ENCODE data around the gene ADM5.
A peak's percentile ranks its signal among the peaks of the same experiment; 100 is the strongest.

The ADM5 gene

DNA sequence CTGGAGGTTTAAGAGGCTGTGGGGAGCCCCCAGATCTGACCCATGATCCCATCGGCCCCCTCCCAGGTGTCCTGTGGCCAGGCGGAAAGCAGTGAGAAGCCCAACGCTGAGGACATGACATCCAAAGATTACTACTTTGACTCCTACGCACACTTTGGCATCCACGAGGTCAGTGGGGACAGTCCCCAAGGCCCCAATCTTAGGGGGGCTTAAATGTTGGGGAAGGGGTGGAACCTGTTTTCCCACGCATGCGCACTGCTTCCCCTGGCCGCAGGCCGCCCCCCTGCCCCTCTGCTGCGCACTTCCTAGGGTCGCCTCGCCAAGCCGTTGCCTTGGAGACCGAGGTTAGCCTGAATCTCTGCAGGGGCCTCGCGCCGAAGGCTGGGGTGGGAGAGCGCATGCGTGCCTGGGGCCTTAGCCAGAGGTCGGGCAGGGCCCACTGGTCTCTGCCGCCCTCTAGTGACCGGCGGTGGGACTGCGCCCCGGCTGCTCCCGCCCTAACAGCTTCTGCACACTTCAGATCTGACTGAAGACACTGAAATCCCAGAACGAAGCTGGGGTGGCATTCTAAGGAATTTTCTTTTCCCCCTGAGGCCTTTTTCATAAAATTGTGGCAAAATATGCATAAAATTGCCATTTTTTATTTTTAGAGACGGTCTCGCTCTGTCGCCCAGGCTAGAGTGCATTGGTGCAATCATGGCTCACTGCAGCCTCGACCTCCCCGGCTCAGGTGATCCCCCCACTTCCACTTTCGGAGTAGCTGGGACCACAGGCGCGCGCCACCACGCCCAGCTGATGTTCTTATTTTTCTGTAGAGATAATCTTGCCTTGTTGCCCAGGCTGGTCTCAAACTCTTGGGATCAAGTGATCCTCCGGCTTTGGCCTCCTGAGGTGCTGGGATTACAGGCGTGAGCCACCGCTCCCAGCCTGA lies 8.7 kb upstream of the ADM5 start:
- peak; percentile 98 for DNase-seq

DNA sequence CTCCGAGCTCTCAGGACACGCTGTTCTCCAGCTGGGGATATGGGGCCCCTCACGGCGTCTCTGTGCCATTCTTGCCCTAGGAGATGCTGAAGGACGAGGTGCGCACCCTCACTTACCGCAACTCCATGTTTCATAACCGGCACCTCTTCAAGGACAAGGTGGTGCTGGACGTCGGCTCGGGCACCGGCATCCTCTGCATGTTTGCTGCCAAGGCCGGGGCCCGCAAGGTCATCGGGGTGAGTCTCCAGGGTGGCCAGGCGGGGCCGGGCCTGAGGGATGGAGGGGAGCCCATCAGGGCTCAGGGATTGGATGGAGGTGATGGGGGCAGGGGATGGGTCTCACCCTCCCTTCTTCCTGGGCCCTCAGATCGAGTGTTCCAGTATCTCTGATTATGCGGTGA lies 7.6 kb upstream of the ADM5 start:
- no peak for DNase-seq

DNA sequence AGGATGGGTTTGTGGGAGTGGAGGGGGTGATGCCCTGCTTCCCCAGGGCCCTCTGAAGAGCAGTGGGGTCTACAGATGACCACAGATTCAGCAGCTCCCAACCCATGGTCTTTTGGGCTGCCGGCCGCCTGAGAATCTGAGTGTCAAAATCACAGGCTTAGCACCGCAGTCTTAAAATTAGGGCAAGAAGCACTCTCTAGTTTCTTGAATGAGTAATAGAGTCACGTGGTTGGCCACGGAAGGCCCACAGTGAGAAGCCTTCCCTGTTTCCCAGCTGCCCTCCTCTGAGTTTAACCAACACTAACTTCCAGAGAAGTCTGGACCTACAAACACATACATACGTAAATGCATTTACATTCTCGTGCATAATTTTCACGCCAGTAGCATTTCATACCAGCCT lies 7.1 kb upstream of the ADM5 start:
- DNase-seq, result no peak

DNA sequence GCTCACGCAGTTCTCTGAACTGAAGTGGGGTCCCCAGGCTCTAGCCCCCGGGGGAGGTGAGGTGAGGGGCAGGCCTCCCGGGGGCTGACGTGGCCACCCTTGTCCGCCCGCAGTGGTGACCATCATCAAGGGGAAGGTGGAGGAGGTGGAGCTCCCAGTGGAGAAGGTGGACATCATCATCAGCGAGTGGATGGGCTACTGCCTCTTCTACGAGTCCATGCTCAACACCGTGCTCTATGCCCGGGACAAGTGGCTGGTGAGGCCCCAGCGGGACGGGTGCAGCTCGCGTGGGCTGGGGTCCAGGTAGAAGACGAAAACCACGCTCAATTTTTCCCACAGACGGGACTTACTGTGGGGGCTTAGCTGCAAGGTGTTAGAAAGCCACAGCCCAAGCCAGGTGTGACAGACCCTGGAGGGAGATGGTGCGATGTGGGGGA lies 5.6 kb upstream of the ADM5 start:
- no peak for DNase-seq

DNA sequence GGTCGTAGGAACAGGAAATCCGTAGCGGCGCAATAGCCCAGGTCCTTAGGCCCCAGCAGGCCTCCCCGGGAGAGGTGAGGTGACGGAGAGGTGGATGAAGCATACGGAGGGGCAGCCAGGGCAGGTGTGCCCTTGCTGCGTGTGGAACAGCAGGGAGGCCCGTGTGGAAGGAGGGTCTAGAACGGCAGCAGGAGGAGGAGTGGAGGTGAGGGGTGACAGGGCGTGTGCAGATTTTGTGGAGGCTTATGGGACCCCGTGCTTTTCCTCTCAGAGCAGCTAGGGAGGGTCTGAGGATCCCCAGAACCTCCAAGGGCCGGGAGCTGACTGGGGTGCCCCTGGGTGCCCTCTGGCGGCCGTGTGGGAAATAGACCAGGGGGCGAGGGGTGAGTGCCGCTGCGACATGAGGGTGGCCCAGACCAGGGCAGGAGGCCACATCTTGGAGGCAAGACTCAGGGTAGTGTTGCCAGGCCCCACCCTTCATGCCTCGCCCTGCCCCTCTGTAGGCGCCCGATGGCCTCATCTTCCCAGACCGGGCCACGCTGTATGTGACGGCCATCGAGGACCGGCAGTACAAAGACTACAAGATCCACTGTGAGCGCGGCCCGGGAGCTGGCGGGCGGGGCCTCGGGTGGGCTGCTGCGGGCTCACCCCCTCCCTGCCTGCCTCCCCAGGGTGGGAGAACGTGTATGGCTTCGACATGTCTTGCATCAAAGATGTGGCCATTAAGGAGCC lies 5.0 kb upstream of the ADM5 start:
- no peak for DNase-seq

DNA sequence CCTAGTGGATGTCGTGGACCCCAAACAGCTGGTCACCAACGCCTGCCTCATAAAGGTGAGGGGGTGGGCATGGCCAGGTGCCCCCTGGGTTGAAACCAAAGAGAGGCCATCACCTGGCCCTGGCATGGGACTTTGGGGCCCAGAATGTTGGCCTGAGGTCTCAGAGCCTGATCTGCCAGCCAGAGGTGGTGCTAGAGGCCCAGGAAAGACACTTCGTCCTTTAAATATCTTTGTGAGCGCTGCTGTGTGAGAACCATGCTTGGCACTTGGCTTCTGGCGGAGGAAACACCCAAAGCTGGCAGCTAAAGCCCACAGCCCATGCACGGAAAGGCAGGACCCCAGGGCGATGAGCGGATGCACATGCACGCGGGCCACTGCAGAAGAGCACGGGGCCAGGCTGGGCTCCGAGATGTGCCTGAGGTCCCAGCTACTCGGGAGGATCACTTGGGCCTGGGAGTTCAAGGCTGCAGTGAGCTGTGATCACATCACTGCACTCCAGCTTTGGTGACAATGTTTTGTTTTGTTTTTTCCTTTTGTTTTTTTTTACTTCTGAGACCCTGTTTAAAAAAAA lies 4.3 kb upstream of the ADM5 start:
- DNase-seq, result no peak

DNA sequence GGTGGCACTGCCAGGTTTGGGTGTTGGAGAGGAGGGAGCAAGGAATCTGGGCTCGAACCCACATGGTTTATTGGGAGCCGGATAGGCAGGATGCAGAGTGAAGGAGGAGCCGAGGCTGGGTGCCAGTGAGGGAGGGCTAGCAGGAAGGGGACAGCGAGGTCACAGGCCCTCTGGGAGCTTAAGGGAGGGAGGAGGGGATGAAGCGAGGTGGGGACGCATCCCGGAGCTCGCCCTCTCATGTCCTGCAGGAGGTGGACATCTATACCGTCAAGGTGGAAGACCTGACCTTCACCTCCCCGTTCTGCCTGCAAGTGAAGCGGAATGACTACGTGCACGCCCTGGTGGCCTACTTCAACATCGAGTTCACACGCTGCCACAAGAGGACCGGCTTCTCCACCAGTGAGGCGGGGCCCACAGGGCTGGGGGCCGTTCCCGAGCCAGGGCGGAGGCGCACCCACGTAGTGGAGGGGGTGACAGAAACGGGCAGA lies 3.5 kb upstream of the ADM5 start:
- DNase-seq, result no peak

DNA sequence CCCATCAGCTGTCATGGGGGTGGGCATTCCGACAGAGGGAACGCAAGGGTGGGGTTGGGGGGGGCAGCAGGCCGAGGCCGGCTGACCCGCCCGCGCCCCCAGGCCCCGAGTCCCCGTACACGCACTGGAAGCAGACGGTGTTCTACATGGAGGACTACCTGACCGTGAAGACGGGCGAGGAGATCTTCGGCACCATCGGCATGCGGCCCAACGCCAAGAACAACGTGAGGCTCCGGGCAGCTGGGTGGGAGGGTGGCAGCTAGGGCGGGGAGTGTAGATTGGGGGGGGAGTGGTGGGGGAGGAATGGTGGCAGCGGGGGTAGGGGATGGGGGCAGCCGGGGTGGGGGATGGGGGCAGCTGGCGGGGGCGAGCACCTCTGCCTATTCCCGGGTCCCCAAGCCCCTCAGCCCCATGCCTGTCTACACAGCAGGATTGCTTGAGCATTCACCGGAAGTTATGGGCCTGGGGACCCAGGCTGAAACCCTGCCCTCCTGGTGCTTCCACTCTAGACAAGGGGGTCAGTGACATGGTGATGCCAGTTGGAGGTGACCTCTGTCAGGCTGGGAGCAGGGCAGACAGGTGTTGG lies 2.8 kb upstream of the ADM5 start:
- DNase-seq, result no peak

DNA sequence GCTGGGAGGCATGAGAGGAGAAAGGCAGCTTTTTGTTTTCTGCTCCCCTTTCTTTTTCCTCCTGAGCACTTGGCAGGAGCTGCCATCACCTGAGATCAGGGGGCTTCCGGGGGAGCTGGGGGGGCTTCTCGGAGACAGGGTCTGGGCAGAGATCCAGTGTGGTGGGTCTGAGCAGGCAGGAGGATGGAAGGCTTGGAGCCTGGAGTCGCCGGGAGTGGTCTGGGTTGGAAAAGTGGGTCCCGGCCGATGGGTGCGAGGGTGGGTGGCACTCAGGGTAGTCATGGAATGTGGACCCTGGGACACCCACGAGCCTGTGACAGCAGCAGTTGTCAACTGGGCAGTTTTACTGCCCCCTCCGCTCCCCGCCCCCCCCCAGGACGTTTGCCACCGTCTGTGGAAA lies 2.2 kb upstream of the ADM5 start:
- DNase-seq, result no peak

DNA sequence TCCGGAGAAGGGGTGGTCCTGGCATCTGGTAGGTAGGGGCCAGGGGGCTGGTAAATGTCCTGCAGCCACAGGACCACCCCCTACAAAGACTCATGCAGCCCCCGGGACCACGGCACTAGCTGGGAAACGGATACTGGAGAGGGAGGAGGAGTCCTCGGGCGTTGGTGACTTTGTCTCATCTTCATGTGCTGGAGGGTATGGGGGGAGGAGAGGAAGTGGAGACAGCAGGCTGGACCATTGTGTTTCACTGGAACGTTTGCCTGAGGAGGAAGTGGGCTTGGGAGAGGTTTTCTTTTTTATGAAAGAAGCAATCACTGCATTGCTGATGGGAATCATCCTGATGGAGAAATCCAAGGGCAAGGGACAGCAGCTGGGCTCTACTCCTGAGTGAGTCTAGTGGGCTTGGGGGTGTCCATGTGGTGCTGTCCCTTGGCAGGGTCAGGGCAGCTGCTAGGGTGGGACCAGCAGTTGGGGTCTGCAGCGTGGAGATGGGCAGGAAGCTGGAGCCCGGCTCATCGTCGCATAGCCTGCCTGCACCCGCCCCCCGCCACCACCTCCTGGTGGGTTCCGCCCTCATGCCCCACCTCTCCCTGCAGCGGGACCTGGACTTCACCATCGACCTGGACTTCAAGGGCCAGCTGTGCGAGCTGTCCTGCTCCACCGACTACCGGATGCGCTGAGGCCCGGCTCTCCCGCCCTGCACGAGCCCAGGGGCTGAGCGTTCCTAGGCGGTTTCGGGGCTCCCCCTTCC lies 1.7 kb upstream of the ADM5 start:
- DNase-seq, result no peak

DNA sequence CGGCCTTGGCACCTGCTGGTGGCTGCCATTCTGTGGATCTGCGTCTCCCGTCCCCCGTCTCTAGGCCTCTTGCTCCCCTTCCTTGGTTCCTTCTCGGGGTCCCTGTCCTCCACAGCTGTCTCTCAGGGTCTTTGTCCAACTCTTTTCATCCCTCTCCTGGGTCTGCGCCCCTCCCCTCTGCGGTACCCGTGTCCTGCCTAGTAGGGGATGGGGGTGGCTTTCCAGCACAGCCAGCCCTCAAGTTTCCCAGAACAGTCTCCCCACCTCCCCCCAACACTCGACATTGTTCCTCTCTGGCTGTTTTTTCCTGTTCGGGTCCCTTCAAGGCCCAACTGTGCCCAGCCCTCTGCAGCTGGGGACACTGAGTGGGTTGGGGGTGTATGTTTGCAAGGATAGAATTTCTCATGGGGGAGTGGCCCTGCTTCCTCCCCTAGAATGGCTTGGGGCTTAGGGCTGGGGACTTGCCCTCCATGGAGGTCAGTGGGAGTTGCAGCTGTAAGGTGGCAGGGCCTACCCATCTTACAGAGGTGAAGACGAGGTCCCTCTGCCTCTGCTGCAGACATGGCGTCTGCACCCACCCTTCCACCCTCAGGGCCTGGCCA lies 762 bp upstream of the ADM5 start:
- DNase-seq, result no peak

DNA sequence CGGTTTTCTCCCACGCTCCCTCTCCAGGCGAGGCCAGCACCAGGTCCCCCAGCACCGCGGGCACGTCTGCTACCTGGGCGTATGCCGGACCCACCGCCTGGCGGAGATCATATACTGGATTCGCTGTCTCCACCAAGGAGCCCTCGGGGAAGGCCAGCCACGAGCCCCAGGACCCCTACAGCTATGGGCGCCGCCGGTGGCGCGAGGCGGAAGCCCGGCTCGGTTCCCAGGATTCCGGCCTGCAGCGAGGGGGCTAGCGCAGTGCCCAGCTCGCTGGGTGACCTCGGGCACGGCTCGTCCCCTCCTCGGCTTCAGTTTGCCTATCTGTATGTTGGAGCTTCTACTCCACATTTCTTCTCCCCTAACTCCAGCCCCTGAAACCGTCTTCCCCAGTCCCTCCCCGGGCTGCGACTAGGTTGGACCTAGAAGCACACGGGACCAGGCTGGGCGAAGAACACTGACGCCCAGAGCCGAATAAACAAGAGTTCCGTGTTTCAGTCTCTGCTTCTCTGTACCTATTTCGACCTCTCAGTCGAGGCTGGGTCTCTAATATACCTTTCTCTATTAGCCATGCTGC lies 773 bp downstream of the ADM5 start:
- no peak for DNase-seq

DNA sequence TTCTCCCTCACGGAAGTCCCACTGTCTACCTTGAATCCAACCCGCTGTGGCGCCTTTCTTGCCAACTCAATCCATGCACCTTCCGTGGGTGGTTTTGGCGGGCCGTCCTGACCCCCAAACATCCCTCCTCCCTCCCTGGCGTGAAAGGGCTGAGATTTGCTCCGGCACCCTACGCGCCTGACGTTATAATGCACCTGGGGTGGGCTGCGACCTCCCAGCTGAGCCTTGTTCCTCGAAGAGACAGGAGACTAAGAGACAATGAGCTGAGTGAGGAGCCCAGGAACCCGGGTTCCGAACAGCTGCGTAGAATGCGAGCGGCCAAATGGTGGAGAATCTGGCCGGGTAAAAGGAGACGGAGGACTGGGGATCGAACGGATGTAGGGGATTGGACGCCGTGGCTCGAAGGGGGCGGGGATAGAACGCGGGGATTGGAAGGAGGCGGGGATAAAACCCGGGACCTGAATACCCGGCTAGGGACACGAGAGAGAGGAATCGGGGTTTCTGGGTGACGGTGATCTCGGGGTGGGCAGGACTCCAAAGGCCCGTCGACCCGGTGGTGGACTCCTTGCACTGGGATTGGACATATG lies 1.4 kb downstream of the ADM5 start, which contains the start of gene CPT1C:
Gene CPT1C, plus strand, starts transcription at position 461 of the 587 bp plus-strand sequence. CDS start 1,137 bp downstream, outside the sequence.
- peak; percentile 85 for DNase-seq

DNA sequence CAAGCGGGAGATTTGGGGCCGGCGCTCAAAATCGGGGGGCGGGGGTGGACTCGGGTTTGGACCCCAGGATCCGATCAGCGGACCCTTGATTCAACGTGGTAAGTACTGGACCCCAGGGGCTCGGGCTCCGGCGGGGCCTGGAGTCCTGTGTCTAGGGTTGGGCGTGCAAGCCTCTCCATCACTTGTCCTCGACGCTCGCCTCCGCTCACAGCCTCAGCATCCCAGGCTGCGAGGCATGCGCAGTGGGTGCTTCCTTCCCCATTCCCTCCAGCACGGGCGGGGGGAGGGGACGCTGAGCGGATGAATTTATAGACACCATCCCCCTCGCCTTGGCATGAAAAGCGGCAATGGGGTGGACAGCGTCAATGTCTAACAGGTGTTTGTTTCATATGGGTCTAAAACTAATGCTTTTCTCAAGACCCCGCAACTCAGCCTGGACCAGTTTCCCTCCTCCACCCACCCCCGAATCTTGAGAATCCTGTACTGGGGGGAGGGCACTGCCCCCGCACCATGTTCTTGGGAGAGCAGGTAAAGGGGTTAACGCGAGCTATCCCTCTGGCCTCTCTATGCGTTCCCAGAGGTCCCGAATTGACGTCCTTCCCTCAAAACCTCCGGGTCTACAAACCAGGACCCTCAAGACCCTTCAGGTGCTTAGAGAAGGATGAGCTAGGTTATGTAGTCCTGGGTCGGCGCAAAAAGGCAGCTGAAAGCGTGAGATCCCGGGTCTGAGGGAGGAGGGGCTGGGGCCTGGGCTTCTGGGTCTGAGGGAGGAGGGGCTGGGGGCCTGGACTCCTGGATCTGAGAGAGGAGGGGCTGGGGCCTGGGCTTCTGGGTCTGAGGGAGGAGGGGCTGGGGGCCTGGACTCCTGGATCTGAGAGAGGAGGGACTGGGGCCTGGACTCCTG lies 2.1 kb downstream of the ADM5 start:
- peak; percentile 84 for DNase-seq

DNA sequence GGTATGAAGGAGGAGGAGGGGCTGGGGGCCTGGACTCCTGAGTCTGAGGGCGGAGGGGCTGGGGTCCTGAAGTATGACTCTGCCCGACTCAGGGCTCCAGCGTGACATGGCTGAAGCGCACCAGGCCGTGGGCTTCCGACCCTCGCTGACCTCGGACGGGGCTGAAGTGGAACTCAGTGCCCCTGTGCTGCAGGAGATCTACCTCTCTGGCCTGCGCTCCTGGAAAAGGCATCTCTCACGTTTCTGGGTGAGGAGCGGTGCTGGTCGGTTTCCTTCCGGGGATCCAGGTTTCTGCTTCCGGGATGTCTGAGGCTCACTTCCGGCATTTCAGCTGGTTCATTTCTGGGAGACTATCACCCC lies 2.7 kb downstream of the ADM5 start:
- no peak for DNase-seq

DNA sequence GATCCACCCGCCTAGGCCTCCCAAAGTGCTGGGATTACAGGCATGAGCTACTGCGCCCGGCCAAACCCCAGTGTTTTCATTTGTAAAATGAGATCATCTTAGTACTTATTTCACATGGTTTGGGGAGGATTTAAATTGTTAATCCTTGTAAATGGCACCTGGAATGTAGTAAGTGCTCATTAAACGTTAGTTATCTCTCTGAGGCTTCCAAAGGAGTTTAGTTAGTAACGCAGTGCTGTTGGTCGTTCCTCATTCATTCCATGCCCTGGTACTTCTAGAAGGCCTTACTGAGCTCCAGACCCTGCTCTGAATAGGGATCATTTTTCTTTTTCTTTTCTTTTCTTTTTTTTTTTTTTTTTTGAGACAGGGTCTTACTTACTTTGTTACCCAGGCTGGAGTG lies 6.7 kb downstream of the ADM5 start:
- no peak for DNase-seq

DNA sequence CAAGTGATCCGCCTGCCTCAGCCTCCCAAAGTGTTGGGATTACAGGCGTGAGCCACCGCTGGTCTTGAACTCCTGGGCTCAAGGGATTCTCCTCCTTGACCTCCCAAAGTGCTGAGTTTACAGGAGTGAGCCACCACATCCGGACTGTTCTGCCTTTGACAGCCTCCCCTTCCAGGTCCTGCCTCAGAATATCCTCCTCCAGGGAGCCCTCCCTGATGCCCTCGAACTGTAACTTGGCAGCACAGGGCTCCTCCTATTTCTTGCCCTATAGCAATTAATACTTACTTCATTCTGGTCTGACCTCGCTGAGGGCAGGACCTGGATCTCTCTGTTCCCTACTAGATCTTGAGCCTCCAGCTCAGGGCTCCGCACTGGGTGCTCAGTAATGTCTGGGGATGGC lies 7.5 kb downstream of the ADM5 start:
- no peak for DNase-seq

DNA sequence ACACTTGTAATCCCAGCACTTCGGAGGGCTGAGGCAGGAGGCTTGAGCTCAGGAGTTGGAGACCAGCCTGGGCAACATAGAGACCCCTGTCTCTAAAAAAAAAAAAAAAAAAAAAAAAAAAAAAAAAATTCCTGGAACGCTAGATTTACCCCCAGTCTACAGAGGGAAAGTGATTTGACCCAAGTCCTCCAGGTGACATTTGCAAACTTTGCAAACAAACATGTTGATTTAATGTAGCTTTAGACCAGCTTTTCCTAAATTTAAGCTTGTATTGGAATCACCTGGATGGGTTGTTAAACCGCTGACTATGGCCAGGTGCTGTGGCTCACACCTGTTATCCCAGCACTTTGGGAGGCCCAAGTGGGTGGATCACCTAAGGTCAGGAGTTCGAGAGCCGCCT lies 10.0 kb downstream of the ADM5 start:
- no peak for DNase-seq

DNA sequence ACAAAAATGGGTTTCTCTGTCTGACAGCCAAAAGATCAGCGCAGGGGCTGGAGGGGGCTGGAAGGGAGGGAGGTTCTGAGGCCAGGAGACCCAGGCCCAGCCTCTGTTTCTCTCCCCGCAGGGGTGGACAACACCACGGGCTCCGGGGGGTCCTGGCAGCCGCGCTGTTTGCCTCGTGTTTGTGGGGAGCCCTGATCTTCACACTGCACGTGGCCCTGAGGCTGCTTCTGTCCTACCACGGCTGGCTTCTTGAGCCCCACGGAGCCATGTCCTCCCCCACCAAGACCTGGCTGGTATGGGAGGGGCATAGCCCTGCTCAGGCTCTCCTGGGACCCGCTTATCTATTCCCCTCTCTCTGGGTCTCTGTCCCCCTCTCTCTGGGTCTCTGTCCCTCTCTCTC lies 11.2 kb downstream of the ADM5 start:
- no peak for DNase-seq

DNA sequence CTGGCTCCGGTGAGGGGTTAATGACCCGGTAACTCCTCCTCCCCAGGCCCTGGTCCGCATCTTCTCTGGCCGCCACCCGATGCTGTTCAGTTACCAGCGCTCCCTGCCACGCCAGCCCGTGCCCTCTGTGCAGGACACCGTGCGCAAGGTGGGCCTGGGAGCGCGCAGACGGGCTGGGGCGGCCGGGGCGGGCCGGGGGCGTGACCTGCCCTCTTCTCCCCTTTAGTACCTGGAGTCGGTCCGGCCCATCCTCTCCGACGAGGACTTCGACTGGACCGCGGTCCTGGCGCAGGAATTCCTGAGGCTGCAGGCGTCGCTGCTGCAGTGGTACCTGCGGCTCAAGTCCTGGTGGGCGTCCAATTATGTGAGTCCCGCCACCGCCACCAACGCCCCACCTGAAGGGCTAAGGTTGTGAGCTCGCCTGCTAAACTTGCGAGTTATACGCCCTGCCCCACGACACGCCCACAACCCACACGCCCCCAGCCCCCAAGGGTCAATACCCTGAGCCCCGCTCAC lies 11.9 kb downstream of the ADM5 start:
- DNase-seq, result no peak

All from right forelimb (tissue), 1 donor.